ENCODE data around the gene ZBTB47. TPM values are rescaled to one million over a fixed set of nuclear protein-coding genes. Genes with fewer than 3 reads are reported as not detected.

Gene ZBTB47
- total RNA-seq: 10 to 100 TPM; 12.1 to 39.4 (median 30.1) TPM
- polyA plus RNA-seq: 10 to 100 TPM in 2 of 3 donors, 1 to 10 TPM in 1; 7.0 to 23.6 (median 13.3) TPM
- long read RNA-seq, donor 1: 0 reads
- long read RNA-seq, donor 2, partial matches to known transcripts: 5 of 5 reads
- long read RNA-seq, donor 2, other reads (novel, unspliced or antisense): 0 of 5 reads
- long read RNA-seq, donor 3, partial matches to known transcripts: 5 of 5 reads
- long read RNA-seq, donor 3, other reads (novel, unspliced or antisense): 0 of 5 reads
- long read RNA-seq, donor 4, partial matches to known transcripts: 0 of 1 reads
- long read RNA-seq, donor 4, other reads (novel, unspliced or antisense): 1 of 1 reads
- long read RNA-seq, donor 5, partial matches to known transcripts: 18 of 29 reads
- long read RNA-seq, donor 5, other reads (novel, unspliced or antisense): 11 of 29 reads
- long read RNA-seq, donor 6, partial matches to known transcripts: 0 of 5 reads
- long read RNA-seq, donor 6, other reads (novel, unspliced or antisense): 5 of 5 reads
- long read RNA-seq, donor 7: 0 reads
- long read RNA-seq, donor 8: 0 reads
- long read RNA-seq, donor 9: 0 reads
- long read RNA-seq, donor 10: 0 reads

- H3K4me3 ChIP-seq: peak within 1 kb of the TSS in 3 of 4 donors; percentile 58 to 86 (median 62)
- peaks cover 0 to 12% of the 10 kb centered on the region in 2 donors for H3K36me3 ChIP-seq (replicated peaks in 1 of 2)
- no peaks in the 10 kb centered on the region for H3K9me3 ChIP-seq (replicated peaks in 1 of 3)
- WGBS, 4 donors: 0 to 6% (median 4%) methylated on average over 1 to 31 of the region's 31 CpGs
- H3K27me3 ChIP-seq: no peaks in the 10 kb centered on the region
- TF ChIP-seq CTCF (IDR thresholded peaks at IDR 0.05) (no peak), POLR2A (IDR thresholded peaks at IDR 0.05) (peak in 1 of 2 donors; percentile 6)
- DNase-seq: peak; percentile 46 to 83 (median 68)
- H3K27ac ChIP-seq: peak within 1 kb of the TSS in 4 of 5 donors; percentile 70 to 94 (median 82)
- H3K4me1 ChIP-seq (replicated peaks in 1 of 2): peaks cover 36 to 45% of the 10 kb centered on the region in 2 donors
- intact Hi-C loops (cut with DNase I): loop anchor here (5.0 to 10.0 kb wide), 2 partner anchors 49 to 51 kb away; partner anchors contain the start of gene NKTR (in 2 of the 2)
These were observed at the start of gene ZBTB47 for GRCh38 chr3:42653560-42654330. Gene ZBTB47, plus strand, starts transcription at chr3:42653697. Its CDS starts 4,659 bp downstream, at chr3:42658356.

GRCh38 chr3:42605546-42606173 lies 47.8 kb upstream of the ZBTB47 start:
- TF ChIP-seq POLR2A (IDR thresholded peaks at IDR 0.05): no peak
- TF ChIP-seq CTCF (IDR thresholded peaks at IDR 0.05): no peak
- H3K4me1 ChIP-seq (replicated peaks in 1 of 2): peaks cover 16 to 54% of the 10 kb centered on the region in 2 donors
- peaks cover 0 to 4% of the 10 kb centered on the region in 2 donors for H3K36me3 ChIP-seq (replicated peaks in 1 of 2)
- DNase-seq: peak in 5 of 7 donors; percentile 52 to 70 (median 66)
- H3K27me3 ChIP-seq: no peaks in the 10 kb centered on the region
- H3K9me3 ChIP-seq (replicated peaks in 1 of 3): no peaks in the 10 kb centered on the region
- H3K27ac ChIP-seq: peak overlapping the region in 4 of 5 donors; percentile 40 to 66 (median 48)
- intact Hi-C loops (cut with DNase I): loop anchor here in 1 of 2 donors (10.0 kb wide), 1 partner anchor 49 kb away; the partner anchor contains the start of gene ZBTB47
- 41 to 48% (median 46%) methylated on average over 5 of the region's 5 CpGs for WGBS, 4 donors
- no peak overlapping the region for H3K4me3 ChIP-seq

DNA sequence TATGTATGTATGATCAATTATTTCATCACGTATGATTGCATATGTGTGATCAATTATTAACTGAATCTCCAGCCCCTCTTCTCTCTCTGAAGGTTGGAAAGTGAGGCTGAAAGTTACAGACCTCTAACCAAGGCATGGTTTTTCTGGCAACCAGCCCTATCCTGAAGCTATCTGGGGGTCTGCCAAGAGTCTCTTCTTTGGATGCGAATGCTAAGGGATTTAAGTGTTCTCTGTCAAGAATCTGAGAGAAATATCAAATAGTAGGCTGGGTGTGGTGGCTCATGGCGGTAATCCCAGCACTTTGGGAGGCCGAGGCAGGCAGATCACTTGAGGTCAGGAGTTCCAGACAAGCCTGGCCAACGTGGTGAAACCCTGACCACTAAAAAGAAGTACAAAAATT lies 44.9 kb upstream of the ZBTB47 start:
- Histone ChIP-seq H3K4me3 (no peak overlapping the region), H3K9me3 (replicated peaks in 1 of 3) (no peaks in the 10 kb centered on the region), H3K36me3 (replicated peaks in 1 of 2) (peaks cover 0 to 4% of the 10 kb centered on the region in 2 donors), H3K27me3 (no peaks in the 10 kb centered on the region), H3K27ac (peak overlapping the region in 1 of 5 donors; percentile 4), H3K4me1 (replicated peaks in 1 of 2) (peaks cover 25 to 59% of the 10 kb centered on the region in 2 donors)
- TF ChIP-seq POLR2A (IDR thresholded peaks at IDR 0.05) (no peak), CTCF (IDR thresholded peaks at IDR 0.05) (no peak)
- DNase-seq: peak in 1 of 7 donors; percentile 40
- intact Hi-C loops (cut with DNase I): loop anchor here in 1 of 2 donors (10.0 kb wide), 1 partner anchor 46 kb away; the partner anchor contains the start of gene ZBTB47
- 44 to 64% (median 55%) methylated on average over 5 of the region's 5 CpGs for WGBS, 4 donors
